CD4-positive, alpha-beta T cell (primary cell): ENCODE data around the gene POU2F2. TPM values are rescaled to one million over a fixed set of nuclear protein-coding genes. Genes with fewer than 3 reads are reported as not detected.

Experiments used
- ATAC-seq: fragments of 200-7000 bp; cut with Tn5 transposase; one replicate; pipeline ENCODE4 v1.10.0; 2022; ENCODE audit warnings: mild to moderate bottlenecking; ENCODE audit not compliant: poor library complexity
- CTCF ChIA-PET: fragments of 350-600 bp; sonication (Branson Sonifier 250); formaldehyde crosslinking; loops from one replicate; lab custom pipeline; 2021; ENCODE audit warnings: antibody characterized with exemption, inconsistent platforms; lab: Charles Lee
- POLR2A ChIA-PET: fragments of 350-600 bp; sonication (Branson Sonifier 250); formaldehyde crosslinking; loops from one replicate; lab custom pipeline; 2021; ENCODE audit warnings: antibody characterized with exemption, inconsistent platforms; lab: Charles Lee
- DNase-seq, 14 experiments: peaks; one replicate each; pipeline ENCODE4 v3.0.0-alpha.2; 2013 to 2020; ENCODE audit warnings: mixed read lengths in 2 of 14
- H3K27ac ChIP-seq, 2 donors: one replicate each; pipeline versions ENCODE4 v1.5.1 to v1.7.0; 2013; ENCODE audit warnings: low read length in 2 of 2, low read depth in 1 of 2, mild to moderate bottlenecking in 1 of 2
- H3K27me3 ChIP-seq, 2 experiments: 1 replicate in 1 of 2; 2 replicates in 1 of 2; pipeline versions ENCODE4 v1.6.1 to v1.7.0; 2013; ENCODE audit warnings: low read length in 2 of 2, control low read depth in 1 of 2, mild to moderate bottlenecking in 1 of 2, moderate library complexity in 1 of 2; ENCODE audit not compliant: insufficient read depth in 2 of 2, control insufficient read depth in 1 of 2
- H3K36me3 ChIP-seq: one replicate; pipeline ENCODE4 v1.6.1; 2013; ENCODE audit warnings: low read length, control low read depth; ENCODE audit not compliant: insufficient read depth
- H3K4me1 ChIP-seq: one replicate; pipeline ENCODE4 v1.6.1; 2013; ENCODE audit warnings: low read length, control low read depth; ENCODE audit not compliant: insufficient read depth
- H3K4me3 ChIP-seq: one replicate; pipeline ENCODE4 v1.5.1; 2013; ENCODE audit warnings: mild to moderate bottlenecking, low read length, moderate library complexity
- H3K9me3 ChIP-seq, 2 experiments: 1 replicate in 1 of 2; 2 replicates in 1 of 2; pipeline versions ENCODE4 v1.6.1 to v1.7.0; 2013; ENCODE audit warnings: low read length in 2 of 2, mild to moderate bottlenecking in 2 of 2, control low read depth in 1 of 2, moderate library complexity in 1 of 2; ENCODE audit not compliant: control insufficient read depth in 1 of 2, insufficient read depth in 1 of 2
- H3K27ac Mint-ChIP-seq: one replicate; pipeline ENCODE4 v1.8.0; 2020; ENCODE audit warnings: mixed read lengths
- H3K27me3 Mint-ChIP-seq: one replicate; pipeline ENCODE4 v1.8.0; 2021; ENCODE audit warnings: mixed read lengths
- H3K36me3 Mint-ChIP-seq: one replicate; pipeline ENCODE4 v1.8.0; 2021; ENCODE audit warnings: low read depth, mixed read lengths
- H3K4me1 Mint-ChIP-seq: one replicate; pipeline ENCODE4 v1.8.0; 2021; ENCODE audit warnings: low read depth, mixed read lengths
- H3K4me3 Mint-ChIP-seq: one replicate; pipeline ENCODE4 v1.8.0; 2020; ENCODE audit warnings: mild to moderate bottlenecking, mixed read lengths
- H3K9me3 Mint-ChIP-seq: one replicate; pipeline ENCODE4 v1.8.0; 2020; ENCODE audit warnings: mixed read lengths
- CTCF ChIP-seq: fragments of 200-600 bp; IDR thresholded peaks from one replicate; pipeline ENCODE4 v1.8.0; 2022; ENCODE audit warnings: antibody characterized with exemption, mild to moderate bottlenecking
- intact Hi-C, 2 experiments: fragments of 100-400 bp; cut with DNase I in 1 of 2; cut with micrococcal nuclease in 1 of 2; formaldehyde crosslinking; loops; one replicate each; pipeline versions ENCODE4 v1.15.1 to v1.9.0; 2023 to 2025; cut with DNase I, micrococcal nuclease
- total RNA-seq, 174 experiments: library from RNA in 2 of 174; stranded (reverse) in 2 of 174; gene quantifications; one replicate each; pipeline ENCODE4 v1.2.3 and lab custom pipeline; 2021 to 2026

POU2F2 gene
- total RNA-seq, 2 experiments from 2014 or later, result 18.6 to 19.9 TPM

- no peak for TF ChIP-seq CTCF
- H3K27me3 ChIP-seq, result no peaks in the 10 kb centered on the region
- H3K36me3 Mint-ChIP-seq, result peaks cover 3% of the 10 kb centered on the region
- no peak overlapping the region for H3K27ac Mint-ChIP-seq
- H3K9me3 ChIP-seq, result no peaks in the 10 kb centered on the region
- no peak overlapping the region for H3K4me3 ChIP-seq
- no peaks in the 10 kb centered on the region for H3K36me3 ChIP-seq
- ATAC-seq (peak; percentile 86), DNase-seq (peak in 4 of 14 experiments; percentile 24 to 58 (median 38))
- H3K4me1 Mint-ChIP-seq, result peaks cover 24% of the 10 kb centered on the region
- H3K9me3 Mint-ChIP-seq, result no peaks in the 10 kb centered on the region
- CTCF ChIA-PET, result no interaction called here
- peaks cover 23% of the 10 kb centered on the region for H3K4me1 ChIP-seq
- H3K27me3 Mint-ChIP-seq, result no peaks in the 10 kb centered on the region
- H3K27ac ChIP-seq, result no peak overlapping the region
- POLR2A ChIA-PET, result no interaction called here
- H3K4me3 Mint-ChIP-seq, result no peak overlapping the region
- intact Hi-C loops, result no loop called here
These were observed 16.0 kb upstream of the POU2F2 start for GRCh38 chr19:42148266-42148665.

GRCh38 chr19:42143341-42144234 lies 11.3 kb upstream of the POU2F2 start:
- intact Hi-C loops, result no loop called here
- Mint-ChIP-seq H3K27ac (no peak overlapping the region), H3K36me3 (peaks cover 5% of the 10 kb centered on the region), H3K4me3 (no peak overlapping the region), H3K4me1 (peaks cover 13% of the 10 kb centered on the region), H3K9me3 (no peaks in the 10 kb centered on the region), H3K27me3 (no peaks in the 10 kb centered on the region)
- ChIA-PET POLR2A (no interaction called here), CTCF (no interaction called here)
- H3K36me3 ChIP-seq, result no peaks in the 10 kb centered on the region
- H3K9me3 ChIP-seq, result no peaks in the 10 kb centered on the region
- no peaks in the 10 kb centered on the region for H3K27me3 ChIP-seq
- TF ChIP-seq CTCF, result no peak
- no peak overlapping the region for H3K4me3 ChIP-seq
- no peak overlapping the region for H3K27ac ChIP-seq
- peaks cover 10% of the 10 kb centered on the region for H3K4me1 ChIP-seq
- no peak for DNase-seq
- no peak for ATAC-seq

GRCh38 chr19:42140125-42140754 lies 8.0 kb upstream of the POU2F2 start:
- Histone ChIP-seq H3K27me3 (no peaks in the 10 kb centered on the region), H3K27ac (no peak overlapping the region), H3K4me3 (no peak overlapping the region), H3K9me3 (no peaks in the 10 kb centered on the region), H3K36me3 (no peaks in the 10 kb centered on the region), H3K4me1 (peaks cover 11% of the 10 kb centered on the region)
- Mint-ChIP-seq H3K36me3 (peaks cover 23% of the 10 kb centered on the region), H3K27me3 (no peaks in the 10 kb centered on the region), H3K4me1 (peaks cover 9% of the 10 kb centered on the region), H3K27ac (no peak overlapping the region), H3K4me3 (no peak overlapping the region), H3K9me3 (no peaks in the 10 kb centered on the region)
- POLR2A ChIA-PET, result no interaction called here
- no peak for TF ChIP-seq CTCF
- CTCF ChIA-PET, result no interaction called here
- DNase-seq (peak in 4 of 14 experiments; percentile 16 to 53 (median 39)), ATAC-seq (no peak)
- intact Hi-C loops, result no loop called here
